Right renal cortex interstitium (tissue), 3 donors: ENCODE measurements around the gene TRIM26. TPM values are rescaled to one million over a fixed set of nuclear protein-coding genes. Genes with fewer than 3 reads are reported as not detected.
"Not testable (repeated sequence)": the region's sequence is repeated elsewhere in the genome, so short reads cannot be mapped to it uniquely, and the experiment has no call there.

Experiments
- DNase-seq, 3 donors: peaks; one replicate each; pipeline ENCODE4 v3.0.0-alpha.2; 2013; ENCODE audit warnings: low read depth in 3 of 3, low spot score in 2 of 3
- polyA plus RNA-seq, 3 donors: library from polyadenylated mRNA; unstranded; fragments of 120-200 nt; gene quantifications; one replicate each; pipeline ENCODE4 v1.2.1, GENCODE V29; 2013; ENCODE audit not compliant: insufficient read length in 3 of 3

The TRIM26 gene, protein sequence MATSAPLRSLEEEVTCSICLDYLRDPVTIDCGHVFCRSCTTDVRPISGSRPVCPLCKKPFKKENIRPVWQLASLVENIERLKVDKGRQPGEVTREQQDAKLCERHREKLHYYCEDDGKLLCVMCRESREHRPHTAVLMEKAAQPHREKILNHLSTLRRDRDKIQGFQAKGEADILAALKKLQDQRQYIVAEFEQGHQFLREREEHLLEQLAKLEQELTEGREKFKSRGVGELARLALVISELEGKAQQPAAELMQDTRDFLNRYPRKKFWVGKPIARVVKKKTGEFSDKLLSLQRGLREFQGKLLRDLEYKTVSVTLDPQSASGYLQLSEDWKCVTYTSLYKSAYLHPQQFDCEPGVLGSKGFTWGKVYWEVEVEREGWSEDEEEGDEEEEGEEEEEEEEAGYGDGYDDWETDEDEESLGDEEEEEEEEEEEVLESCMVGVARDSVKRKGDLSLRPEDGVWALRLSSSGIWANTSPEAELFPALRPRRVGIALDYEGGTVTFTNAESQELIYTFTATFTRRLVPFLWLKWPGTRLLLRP
- polyA plus RNA-seq, result 10 to 100 TPM; 33.3 to 36.5 (median 35.3) TPM

DNA sequence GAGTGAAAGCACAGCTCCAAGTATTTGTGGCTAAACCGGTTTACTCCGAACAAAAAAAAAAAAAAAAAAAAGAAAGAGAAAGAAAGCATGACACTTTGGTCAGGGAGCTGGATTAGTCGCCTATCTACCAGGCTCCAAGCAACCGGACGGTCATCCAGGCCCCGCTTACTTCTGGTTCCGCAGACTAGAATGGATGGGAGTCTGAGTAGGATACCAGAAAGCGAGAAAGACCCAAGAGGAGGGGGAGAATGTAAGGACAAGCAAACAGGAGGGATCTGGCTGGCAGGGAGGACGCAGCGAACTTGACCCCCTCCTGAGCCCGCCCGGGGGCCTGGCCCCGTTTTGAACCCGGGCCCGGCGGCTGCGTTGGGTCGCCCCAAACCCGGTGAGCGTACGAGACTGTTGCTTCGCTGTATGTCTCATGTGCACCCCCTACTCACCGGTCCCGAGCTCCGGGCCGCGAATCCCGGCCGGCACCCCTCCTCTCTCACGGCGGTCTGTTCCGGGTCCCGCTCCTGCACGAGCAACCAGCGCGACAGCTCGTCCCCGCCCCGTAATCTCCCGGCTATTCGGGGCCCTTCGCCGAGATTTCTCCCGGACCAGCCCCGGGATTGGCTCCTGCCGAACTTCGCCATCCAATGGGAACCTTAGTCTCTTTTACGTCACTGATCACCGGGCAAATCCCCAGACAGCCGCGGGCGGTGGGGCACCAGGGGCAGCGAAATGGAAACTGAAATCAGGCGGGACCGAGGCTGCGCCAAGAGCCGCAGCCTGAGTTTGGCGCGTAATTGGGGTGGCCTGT is at the start of gene TRIM26:
TSS of gene TRIM26 (minus strand) at position 542 of the 802 bp plus-strand sequence. CDS start 14,303 bp downstream, outside the sequence.
- peak; percentile 91 to 96 (median 96) for DNase-seq

GRCh38 chr6:30260036-30260504 is 46.9 kb upstream of the TRIM26 start:
- DNase-seq, result no peak

DNA sequence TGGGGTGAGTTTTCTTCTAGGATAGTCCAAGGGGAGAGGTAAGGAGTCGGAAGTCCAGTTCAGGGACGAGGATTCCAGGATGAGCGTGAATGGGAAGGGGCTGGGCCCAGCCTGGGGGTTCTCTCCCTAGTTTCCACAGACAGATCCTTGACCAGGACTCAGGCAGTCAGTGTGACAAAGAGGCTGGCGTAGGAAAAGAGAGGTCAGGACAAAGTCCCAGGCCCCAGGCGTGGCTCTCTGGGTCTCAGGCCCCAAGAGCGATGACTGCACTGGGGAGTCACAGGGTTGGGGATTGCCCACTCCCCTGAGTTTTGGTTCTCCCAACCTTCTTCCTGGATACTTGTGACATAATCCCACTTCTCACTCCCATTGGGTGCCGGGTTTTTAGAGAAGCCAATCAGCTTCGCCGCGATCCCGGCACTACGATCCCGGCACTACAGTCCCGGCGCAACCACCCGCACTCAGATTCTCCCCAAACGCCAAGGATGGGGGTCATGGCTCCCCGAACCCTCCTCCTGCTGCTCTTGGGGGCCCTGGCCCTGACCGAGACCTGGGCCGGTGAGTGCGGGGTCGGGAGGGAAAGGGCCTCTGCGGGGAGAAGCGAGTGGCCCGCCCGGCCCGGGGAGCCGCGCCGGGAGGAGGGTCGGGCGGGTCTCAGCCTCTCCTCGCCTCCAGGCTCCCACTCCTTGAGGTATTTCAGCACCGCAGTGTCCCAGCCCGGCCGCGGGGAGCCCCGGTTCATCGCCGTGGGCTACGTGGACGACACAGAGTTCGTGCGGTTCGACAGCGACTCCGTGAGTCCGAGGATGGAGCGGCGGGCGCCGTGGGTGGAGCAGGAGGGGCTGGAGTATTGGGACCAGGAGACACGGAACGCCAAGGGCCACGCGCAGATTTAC is 46.2 kb upstream of the TRIM26 start:
- peak; percentile 54 to 76 (median 73) for DNase-seq

DNA sequence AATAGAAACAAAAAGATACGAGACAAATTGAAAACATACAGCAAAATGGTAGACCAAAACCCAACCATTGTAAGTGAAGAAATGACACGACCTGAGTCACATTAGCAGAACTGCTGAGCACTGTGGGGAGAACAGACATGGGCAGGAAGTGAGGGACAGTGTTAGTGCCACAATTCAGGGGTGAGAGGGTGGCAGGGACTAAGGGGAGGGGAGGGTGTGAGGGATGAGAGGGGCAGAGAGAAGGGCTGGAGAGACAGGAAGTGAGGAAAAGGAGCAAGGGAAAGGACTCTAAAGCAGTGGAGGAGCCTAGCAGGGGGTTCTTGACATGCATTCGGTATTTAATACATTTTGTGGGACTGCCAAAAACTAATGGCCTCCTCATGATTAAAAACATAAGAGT is 45.0 kb upstream of the TRIM26 start:
- no peak for DNase-seq

- not testable (repeated sequence) for DNase-seq
These were observed 39.2 kb upstream of the TRIM26 start for GRCh38 chr6:30252417-30252816.

DNA sequence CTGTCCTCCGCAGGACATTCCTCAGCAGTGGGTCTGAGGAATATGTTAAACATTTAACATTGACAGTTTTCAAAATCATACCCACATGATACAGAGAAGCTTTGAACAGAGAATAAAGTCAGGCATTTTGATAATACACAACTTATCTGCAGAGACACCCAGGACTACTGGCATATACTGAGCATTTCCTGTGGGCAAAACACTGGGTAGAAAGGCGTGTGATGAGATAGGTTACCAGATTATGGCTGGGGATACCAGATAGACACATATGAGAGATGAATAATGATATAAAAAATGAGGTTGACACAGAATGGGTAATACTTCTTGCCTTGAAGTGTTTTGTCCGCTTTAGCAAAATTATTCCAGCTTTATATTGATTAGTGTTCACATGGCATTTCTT is 31.4 kb upstream of the TRIM26 start:
- DNase-seq, result no peak

DNA sequence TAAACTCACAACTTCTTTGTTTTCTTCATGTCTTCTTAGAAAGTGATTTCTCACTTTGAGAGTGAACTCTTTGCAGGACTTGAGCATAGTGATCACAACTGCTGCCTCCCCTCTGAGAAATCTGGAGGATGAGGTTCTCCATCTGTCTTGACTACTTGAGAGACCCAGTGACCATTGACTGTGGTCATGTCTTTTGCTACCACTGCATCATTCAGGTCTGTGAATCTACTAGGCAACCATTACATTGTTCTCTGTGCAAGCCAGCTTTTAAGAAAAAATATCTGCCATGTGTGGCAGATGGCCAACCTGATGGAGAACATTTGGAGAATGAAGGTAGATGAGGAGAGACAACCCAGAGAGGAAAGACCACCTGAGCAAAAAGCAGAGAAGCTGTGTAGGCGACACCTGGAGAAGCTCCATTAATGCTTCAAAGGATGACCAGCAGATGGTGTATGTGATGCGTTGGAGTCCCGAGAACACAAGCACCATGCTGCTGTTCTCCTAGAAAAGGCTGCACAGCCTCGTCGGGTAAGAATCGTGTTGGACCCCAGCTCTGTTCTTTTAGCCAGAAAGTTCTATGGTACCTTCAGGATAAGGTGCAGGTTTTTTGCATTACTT is 25.1 kb upstream of the TRIM26 start:
- DNase-seq, result no peak

- no peak for DNase-seq
These were observed 21.1 kb upstream of the TRIM26 start for GRCh38 chr6:30234356-30234755.

DNA sequence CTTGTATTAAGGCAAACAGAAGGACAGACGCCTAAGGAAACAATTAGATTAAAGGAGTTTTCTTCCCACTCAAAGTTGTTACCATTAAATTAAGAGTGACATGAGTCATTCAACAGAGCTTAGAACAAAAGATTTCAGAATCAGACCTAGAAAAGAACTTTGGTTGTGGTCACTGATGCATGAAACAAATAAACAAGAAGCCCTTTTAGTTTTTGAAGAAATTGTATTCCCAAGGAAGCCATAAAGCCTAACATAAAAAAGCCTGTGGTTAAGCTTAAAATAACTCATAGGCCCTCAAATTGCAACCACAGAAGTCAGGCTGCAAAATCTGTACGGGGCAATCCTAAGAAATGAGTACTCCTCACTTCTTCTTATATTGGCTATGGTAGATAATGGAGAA is 17.9 kb upstream of the TRIM26 start:
- no peak for DNase-seq

GRCh38 chr6:30227763-30228487 is 14.7 kb upstream of the TRIM26 start:
- DNase-seq, result no peak

DNA sequence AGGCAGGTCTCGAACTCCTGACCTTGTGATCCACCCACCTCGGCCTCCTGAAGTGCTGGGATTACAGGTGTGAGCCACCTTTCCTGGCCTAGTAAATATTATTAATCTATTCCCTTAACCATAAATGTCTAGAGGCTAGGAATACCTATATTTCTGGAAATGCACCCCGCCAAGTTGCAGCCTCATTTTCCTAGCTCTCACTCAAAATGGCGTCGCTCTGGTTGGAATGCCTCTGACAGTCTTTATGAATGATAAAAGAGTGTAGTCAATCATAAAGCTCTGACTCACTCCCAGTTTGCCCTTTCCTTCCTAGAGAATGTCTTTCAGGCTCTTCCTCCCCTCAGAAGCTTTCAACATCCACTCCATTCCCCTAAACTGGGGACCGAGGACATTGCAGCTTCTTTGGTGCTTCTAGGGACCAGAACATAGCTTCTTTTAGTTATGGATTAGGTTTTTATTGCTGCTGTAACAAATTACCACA is 14.1 kb upstream of the TRIM26 start:
- DNase-seq, result no peak

- DNase-seq, result no peak
These were observed 10.1 kb upstream of the TRIM26 start for GRCh38 chr6:30223339-30223738.

- not testable (repeated sequence) for DNase-seq
These were observed 8.8 kb upstream of the TRIM26 start for GRCh38 chr6:30221956-30222355.

- not testable (repeated sequence) for DNase-seq
These were observed 8.2 kb upstream of the TRIM26 start for GRCh38 chr6:30221395-30221794.

GRCh38 chr6:30219244-30219643 is 6.0 kb upstream of the TRIM26 start:
- DNase-seq, result no peak

- DNase-seq, result no peak
These were observed 2.9 kb upstream of the TRIM26 start for GRCh38 chr6:30216096-30216495.

GRCh38 chr6:30214657-30214982 is 1.4 kb upstream of the TRIM26 start:
- DNase-seq, result no peak

DNA sequence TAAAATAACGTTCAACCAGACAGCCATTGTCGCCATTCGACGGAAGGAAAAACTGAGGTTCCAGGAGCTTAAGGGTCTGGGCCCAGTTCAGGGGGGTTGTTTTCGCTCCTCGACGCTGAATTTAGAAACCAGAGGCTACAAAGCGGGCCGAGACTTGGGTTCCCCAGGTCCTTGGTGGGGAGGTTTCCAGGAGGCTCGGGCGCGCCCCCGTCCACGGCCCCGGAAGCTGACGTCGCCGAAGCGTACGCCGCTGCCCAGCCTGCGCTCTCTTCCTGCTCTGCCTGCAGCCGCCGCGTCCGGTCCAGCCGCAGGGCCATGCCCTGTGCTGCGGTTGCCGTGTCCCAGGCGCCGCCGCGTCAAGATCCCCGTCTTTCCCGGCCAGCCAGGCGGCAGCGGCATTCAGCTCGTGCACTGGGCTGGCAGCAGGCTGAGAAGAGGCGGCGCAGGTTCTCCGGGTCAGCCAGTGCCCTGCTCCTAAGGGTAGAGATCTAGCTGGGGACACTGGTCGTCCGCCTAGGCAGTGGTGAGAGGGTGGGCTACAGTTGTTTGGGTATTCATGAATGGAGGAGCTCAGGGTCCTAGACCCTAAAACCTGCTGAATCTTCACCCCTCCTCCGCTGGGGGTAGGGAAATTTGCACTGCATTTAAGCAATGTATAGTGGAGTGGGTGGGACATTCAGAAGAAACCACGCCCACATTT is 901 bp upstream of the TRIM26 start:
- peak in 1 of 3 donors; percentile 46 for DNase-seq

GRCh38 chr6:30213667-30213956 is 406 bp upstream of the TRIM26 start:
- no peak for DNase-seq
